LHCN-M2 (cell line): ENCODE data around the gene RERE. TPM values are rescaled to one million over a fixed set of nuclear protein-coding genes. Genes with fewer than 3 reads are reported as not detected.
"Not testable (repeated sequence)": the region's sequence is repeated elsewhere in the genome, so short reads cannot be mapped to it uniquely, and the experiment has no call there.

Experiments
- DNase-seq: peaks from one replicate; pipeline ENCODE4 v3.0.0-alpha.2; 2012; ENCODE audit warnings: low read depth
- total RNA-seq: library from RNA; depleted of rRNA; stranded (reverse); fragments of >200 nt; gene quantifications from 2 replicates; pipeline ENCODE4 v1.2.3, GENCODE V29; 2014

Gene RERE
- total RNA-seq, 1 experiment from 2014 or later: 9.8 TPM

DNA sequence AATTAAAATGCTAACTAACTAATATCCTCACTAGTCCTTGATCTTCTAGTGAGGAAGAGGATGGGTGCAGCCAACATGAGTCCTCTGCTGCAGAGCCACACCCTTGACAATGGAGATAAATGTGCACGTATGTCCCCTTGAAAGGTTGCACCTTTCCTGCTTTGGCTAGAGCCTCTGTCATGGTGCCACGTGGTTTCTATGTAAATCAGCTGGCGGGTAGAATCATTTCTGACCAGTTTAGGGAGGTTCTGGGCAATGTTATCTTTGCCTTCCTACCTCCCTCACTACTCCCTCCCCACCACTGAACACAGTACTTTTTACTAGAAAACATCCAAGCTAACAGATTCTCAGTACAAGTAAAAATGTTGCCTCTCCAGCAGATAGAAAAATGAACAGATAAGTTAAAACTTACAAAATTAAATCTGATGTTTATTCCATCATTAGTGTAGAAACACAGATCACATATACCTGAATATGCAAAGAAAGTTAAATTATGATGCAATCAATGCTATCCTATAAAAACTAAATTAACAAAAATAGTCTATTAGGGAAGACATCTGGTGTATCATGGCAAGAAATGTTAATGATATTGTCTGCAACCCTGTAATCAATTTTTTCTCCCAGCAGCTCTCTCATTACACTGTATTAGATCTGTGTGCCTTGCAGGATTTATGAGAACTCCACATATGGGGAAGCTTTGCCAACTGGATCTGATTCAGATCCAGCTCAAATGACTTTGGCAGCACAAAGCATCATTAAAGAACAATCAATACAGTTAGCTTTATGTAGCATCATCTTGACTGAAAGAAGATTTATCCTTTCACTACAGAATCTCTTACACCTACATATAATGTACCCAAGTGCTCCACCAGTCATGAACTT lies 205.6 kb downstream of the RERE start:
- not testable (repeated sequence) for DNase-seq

DNA sequence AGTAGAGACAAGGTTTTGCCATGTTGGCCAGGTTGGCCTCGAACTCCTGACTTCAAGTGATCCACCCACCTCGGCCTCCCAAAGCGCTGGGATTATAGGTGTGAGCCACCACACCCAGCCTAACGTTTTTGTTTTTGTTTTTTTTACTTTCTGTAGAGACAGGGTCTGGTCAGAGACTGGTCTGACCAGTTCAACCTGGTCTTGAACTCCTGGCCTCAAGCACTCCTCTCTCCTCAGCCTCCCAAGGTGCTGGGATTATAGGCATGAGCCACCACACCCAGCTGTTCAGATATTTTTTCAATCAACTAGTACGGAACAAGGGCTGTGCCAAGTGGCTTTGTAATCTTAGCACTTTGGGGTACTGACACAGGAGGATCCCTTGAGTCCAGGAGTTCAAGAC lies 209.5 kb downstream of the RERE start:
- DNase-seq: no peak

DNA sequence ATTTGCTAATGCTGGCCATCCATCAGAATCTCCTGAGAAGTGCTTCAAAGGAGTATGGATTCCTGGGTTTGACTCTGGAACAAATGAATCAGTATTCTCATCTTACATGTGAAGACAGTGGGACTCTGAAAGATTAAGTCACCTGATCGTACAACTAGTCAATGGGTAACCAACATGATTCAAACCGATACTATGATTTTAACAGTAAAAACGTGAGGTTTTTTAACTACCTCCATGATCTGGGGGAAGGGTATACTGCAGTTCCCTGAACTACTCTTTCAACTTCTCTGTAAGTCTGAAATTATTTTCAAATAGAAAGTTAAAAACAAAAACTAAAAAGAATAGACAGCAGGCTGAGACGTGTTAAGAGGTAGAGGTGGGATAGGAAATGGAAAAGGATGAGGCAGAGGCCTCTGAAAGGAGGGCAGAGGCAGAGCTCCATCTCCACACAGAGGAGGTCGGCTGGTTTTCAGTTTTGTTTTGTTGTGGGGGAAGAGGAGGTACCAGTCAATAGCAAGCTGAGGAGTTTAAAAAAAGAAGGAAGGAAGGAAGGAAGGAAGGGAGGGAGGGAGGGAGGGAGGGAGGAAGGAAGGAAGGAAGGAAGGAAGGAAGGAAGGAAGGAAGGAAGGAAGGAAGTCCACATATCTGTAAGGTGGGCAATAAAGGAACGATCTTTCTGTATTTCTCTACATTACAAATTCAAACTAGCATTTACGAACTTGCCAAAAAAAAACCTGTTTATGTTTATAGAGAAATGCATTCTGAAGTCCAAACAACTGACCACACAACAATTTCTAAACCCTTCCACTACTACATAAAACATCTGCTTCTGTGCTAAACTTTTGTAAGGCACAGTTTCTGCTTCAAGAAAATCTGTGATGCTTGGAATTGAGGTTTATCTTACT lies 213.1 kb downstream of the RERE start:
- no peak for DNase-seq

DNA sequence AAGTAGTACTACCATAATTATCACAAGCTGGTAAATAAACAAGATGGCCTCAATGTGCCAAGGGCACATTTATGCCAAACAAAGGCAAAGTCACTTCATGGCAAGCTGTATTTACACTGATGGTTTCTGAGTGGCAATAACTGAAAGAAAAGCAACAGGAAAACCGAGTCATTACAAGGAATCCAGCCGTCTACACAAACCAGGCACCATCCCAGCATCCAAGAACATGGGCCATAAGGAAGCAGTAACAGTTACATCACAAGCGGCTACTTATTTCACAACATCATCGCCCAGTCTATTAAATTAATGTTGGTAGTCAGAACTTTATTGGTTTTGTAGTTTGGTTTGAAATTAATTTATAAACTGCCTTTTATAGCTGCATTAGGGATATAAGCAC lies 214.2 kb downstream of the RERE start:
- DNase-seq: no peak

DNA sequence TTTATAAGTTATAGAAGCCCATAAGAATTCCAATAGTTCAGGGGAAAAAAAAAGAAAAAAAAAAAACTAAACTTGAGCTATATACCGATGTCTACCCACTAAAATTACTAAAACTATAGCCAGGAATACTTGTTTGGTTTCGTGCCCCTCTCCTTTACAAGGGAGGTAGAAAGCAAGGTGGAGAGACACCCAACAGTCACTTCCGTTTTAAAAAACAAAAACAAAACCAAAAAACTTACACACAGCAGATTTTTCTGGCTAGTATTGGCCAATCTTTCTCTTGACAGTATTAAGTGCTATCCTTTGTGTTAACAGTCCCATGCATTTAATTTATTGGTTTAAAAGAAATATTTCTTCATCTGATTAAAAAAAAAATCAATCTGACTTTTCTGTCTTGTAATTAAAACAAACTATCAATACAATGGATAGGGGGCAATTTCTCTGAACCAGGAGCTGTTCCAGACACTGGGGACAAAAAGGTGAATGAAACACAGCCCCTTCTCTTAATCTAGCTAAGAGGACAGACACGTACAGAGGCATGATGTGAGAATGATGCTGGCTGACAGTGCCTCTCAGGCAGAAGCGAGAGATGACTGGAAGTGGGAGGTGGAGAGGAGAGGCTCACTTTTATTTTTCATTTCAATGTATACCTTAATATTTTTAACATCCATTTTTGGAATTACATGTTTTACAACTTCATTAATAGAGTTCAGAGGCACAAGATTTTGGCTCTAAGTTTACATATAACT lies 214.8 kb downstream of the RERE start:
- no peak for DNase-seq

DNA sequence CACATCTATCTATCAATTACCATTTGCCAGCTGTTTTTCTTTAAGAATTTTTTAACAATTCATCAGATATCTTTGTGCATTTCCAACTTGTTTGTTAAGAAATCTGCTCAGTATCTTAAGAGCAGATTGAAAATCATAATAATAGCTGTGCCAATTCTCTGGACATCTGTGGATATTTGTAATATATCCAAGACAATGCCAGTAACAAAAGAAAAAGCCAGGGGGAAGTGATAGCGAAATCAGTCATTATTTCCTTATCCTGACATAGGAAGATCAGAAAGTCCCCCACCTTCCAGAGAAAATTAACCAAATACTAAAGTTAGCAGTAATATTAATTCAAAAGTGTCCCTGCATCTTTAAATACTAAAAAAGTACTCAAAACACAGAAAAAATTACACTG lies 217.1 kb downstream of the RERE start:
- DNase-seq: no peak

DNA sequence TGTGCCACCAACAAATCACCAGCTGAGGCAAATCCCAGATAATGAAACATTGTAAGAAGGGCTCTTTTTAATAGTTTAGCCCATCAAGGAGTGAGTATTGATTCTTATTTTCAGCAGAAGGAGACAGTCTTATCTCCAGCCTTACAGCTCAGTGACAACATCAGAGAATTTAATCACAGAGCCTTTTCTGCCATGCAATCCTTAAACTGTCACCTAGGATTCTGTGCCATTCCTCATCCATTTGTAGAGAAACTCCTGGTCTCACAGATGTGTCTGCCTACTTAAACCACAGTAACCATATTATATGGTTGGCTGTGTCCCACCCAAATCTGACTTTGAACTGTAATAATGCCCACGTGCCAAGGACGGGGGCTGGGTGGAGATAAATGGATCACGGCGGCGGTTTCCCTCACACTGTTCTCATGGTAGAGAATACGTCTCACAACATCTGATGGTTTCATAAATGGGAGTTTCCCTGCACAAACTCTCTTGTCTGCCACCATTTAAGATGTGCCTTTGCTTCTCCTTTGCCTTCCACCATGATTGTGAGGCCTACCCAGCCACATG lies 217.7 kb downstream of the RERE start:
- DNase-seq: no peak

DNA sequence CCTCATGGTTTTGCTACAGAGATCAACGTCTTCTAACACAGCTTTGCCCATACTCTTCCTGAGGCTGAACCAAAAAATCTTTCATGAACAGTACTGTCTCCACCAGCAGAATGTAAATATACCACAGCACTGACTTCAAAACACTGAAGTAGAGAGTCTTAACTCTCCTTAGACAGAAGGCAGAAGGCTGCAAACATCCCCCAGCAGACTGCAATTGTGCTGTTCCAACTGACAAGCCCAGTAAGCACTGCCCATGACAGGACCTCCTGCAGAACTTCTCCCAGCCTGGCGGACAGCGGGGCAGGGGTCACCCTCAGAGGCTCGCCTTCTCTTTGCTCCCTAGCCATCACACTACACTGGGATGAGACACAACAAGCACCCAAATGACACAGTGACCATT lies 218.7 kb downstream of the RERE start:
- no peak for DNase-seq

DNA sequence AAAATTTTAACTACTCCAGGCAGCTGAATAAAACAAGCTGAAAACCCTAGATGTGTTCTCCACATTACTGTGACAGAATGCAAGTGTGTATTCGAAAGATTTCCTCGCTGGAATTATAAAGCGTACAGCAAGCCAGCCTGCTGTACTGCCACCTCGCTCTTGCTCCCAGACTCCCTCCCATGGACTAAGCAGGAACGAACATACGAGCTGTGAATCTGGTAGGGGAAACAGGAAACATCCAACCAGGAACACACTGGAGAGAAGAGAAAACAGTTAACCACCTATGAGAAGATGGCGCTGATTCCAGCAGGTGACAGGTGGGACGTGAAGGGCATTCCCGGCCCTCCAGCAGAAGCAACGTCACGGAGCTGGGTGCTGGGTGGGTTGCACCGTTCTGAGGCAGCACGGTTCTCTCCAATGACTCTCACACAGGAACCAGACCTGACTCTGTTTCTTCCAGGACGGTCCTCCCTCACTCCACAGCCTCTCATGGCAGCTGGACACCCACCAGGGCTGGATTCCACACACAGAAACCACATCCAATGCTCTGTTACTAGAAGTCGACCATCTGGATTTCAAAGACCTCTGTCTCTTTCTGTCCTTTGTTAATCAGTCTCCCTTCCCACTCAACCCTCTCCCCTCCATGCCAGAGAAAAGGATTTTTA lies 219.2 kb downstream of the RERE start:
- DNase-seq: peak; percentile 44

DNA sequence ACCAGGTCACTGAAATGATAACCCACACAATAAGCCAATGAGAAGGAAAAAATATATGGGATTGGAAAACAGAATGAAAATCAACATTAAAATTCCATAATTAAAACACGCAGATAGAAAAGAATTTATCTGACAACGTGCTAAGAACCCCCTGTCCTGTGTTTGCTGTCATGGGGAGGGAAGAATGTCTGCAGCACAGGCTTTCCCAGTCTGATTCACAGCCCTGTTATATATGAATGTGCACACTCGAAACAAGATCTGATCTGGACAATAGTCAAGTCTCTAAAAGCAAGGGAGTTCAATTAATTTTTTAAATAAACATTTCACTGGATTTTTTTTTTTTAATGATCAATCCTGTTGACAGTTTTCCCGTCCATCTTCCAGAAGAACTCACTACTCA lies 220.0 kb downstream of the RERE start:
- DNase-seq: no peak

DNA sequence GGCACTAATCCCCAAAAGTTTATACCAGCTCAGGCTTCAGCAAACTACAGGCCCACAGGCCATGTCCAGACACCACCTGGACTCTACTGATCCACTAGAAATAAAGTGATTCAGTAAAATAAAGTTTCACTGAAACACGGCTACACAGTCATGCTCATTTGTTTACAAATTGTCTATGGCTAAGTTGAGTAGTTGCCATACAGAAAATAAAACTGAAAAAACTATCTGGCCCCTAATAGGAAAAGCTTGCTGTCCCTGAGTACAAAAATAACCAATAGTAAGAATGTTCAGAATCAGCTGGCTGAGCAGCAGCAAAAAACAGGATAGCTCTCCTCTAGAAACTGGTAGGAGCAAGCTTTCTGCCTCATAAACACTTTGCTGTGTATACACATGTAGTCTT lies 221.5 kb downstream of the RERE start:
- DNase-seq: no peak

DNA sequence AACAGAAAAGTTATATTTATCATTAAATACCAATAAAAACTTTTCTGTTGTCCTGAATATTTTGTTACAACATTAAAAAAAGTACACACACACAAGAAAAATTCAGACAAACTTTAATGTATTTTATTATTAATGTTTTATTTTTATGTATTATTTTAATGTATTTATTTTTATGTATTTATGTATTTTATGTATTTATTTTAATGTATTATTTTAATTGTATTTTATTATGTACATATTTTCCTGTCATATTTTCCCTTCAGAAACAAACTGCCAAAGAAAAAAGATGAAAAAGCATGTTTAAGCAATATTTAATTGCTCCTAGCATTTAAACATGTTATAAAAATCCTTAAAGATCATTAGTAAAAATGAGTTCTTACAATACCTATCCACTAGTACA lies 222.1 kb downstream of the RERE start:
- no peak for DNase-seq

DNA sequence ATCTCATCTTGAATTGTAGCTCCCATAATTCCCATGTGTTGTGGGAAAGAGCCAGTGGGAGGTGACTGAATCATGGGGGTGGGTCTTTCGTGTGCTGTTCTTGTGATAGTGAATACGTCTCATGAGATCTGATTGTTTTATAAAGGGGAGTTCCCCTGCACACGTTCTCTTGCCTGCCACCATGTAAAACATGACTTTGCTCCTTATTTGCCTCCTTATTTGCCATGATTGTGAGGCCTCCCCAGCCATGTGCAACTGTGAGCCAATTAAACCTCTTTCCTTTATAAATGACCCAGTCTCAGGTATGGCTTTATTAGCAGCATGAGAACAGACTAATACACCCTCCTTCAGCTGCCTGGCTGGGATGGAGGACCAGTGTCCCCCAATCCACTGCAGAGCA lies 224.1 kb downstream of the RERE start:
- DNase-seq: not testable (repeated sequence)

DNA sequence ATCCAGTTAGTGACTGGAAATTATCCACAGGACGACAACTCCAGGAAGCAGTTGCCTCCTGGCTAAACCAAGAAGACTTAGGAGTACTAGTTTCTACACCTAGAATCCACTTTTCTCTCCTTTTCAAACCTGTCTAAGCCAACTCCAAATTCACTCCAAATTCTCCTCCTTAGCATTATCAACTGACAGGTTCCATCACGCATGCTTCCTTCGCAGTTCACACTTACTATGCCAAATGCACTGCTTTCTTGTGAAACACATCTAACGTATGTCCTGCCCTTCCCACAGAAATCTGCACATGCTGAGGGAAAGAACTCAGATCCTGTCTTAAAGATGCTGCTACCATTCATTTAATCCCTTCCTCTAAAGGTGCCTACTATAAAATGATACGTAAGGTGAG lies 225.9 kb downstream of the RERE start:
- DNase-seq: no peak

DNA sequence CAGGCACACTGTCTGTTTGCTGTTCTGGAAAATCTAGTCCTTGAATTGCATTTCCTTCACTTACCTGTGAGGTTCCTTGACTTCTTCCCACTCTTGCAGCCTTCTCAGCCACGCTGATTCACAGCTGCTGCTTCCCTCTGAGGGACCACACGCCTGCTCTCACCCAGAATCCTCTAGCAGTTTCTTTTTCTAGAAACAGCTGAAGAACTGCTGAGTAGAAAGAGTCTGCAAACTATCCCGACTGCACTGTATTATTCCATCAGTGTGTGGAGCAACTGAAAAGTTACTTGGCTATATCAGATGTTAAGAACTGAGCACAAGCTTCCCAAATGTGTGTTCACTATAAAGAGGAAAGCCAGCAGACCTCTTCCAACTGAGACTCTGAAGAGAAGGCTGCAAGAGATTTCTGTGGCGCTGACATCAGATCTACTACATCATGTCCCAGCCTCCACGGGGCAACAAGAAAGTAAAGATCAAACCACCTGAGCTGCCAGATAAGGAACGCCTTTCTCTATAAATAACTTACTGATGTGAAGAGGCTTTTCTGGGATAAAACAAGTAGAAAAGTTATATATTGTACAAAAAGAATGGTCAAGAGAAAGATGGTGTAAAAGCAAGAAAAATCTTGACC lies 226.6 kb downstream of the RERE start:
- peak; percentile 43 for DNase-seq

DNA sequence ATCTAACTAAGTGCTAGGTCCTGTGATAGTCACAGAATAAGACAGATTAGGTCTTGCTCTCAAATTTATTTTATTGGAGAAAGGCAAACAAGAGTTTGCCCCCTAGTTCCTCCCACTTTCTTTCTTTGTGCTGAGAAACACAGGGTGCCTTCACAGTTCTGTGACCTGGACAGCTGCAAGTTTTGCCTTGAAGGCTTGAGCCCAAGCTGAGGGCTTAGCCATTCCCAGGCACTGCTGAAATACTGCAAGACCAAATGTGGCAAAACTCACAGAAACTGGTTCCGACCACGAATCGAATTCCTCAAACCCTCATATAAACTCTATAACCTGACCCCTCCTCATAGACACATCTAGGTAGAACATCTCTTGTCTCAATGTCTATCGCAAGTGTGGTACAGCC lies 227.9 kb downstream of the RERE start:
- peak; percentile 42 for DNase-seq

DNA sequence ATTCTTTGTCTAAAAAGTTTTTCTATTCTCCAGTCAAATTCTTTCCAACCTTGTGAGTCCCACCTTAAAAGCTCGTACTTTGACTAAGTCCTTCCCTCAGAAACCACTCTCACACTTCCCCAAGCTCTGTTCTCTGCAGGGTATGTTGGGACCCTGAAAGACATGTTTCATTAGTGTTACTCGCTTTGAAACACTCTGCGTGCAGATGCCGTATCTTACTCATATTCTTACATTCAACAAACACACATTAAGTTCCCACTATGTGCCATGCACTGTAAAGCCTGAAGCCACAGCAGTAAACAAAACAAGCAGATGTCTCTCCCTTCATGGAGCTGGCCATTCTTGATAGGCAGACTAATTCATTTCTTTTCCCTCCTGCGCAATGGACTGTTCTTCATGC lies 229.7 kb downstream of the RERE start:
- DNase-seq: no peak

DNA sequence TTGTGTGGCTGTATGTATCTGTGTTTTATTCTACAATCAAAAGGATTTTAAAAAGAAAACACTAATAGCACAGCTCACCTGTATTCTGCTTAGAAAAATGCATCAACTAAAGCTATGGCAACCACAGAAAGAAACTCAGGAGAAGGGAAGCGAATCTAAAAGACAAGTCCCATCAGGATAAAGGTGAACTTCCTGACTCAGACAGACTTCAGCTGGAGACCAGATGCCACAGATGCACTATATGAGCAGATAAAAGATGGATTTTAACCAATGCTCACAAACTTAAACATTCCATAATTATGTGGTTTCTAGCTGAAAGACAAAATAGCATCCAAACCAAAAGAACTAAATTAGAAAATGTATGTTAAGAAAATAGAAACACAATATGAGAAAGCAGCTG lies 231.0 kb downstream of the RERE start:
- no peak for DNase-seq

DNA sequence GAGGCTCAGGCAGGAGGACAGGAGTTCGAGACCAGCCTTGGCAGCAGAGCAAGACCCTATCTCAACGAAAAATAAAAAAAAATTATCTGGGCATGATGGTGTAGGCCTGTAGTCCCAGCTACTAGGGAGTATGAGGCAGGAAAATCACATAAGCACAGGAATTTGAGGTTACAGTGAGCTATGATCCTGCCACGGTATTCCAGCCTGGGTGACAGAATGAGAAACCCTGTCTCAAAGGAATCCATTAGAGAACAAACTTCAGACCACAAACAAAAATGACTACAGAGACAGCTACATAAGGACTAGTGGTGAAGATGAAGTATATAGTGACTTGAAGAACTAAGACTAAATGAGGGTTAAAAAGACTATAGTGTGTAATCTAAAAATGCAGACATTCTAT lies 233.1 kb downstream of the RERE start:
- DNase-seq: no peak

DNA sequence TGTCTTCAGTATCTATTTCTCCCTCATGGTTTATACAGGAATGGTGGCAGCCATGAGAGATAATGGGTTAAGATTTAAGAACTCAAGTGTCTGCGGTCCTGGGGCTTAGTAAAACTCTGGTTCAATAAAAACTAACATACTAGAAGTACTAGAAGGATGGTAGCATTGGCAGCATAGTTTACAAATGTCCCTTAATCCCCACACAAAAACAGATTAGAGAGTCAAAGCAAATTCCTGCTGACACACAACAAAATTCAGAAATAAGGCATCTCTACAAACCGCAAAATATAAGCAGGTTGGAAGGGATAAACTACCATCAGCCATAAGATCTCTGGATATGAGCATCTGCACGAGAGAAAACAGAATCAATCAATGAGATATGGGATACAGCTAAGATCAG lies 234.4 kb downstream of the RERE start:
- DNase-seq: no peak

DNA sequence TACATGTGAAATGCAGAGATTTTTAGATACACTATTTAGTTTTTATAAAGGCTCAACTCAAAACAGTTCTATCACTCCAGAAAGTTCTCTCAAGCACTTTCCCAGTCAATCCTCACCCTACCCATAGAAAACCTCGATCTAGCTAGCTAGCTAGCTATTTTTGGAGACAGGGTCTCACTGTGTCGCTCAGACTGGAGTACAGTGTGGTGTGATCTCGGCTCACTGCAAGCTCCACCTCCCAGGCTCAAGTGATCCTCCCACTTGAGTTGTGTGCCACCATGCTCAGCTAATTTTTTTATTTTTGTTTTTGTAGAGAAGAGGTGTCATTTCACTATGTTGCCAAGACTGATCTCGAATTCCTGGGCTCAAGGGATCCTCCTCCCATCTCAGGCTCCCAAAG lies 236.9 kb downstream of the RERE start:
- no peak for DNase-seq
